HG03025 (cell line): ENCODE data around the gene CD2BP2.
"Not testable (repeated sequence)": the region's sequence is repeated elsewhere in the genome, so short reads cannot be mapped to it uniquely, and the experiment has no call there.

Experiments used
- ATAC-seq: cut with Tn5 transposase; IDR thresholded peaks from one replicate; pipeline ENCODE4 v1.9.1; 2021; ENCODE audit warnings: mild to moderate bottlenecking, moderate library complexity; ENCODE audit not compliant: unreplicated experiment, low FRiP score

Gene CD2BP2

DNA sequence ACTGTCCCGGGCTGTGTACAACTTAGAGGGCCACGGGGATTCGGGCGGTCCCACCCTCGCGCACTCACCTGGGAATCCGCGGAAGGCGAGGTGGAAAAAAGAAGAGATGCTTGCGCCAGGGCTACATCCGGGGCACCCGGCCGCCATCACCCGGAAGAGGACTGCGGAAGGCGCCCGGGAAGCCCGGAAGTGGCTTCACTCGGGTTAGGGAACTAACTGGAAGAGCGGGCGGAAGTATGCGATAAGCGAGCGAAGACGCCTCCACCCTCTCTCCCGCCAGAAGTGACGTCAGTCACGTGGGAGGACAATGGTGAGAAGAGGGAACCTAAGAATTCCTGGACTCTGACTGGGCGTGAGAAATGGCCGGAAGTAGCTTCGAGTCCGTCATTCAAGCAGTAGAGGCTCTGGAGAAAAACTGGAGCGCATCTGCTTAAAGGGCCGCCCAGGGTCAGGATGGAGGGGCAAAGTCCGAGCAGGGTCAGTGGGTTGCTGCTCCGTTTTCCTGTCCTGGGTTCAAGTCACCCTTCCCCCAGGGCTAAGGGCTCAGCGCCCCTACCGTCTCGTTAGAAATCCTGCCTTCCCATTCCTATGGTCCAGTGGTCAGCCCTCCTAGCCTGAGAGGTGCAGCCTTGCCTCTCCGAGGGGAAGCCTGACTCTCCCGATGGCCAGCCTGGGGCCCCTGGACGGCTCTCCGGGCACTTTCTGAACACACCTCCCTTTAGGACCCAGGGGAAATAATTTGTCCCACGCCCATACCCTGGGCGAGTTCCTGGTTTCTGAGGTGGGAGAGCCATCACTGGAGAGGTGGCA lies at the start of gene CD2BP2:
Gene CD2BP2, minus strand, starts transcription at position 165 of the 810 bp plus-strand sequence. CDS start 627 bp downstream, outside the sequence.
- peak; percentile 42 for ATAC-seq

GRCh38 chr16:30401768-30402425 lies 46.8 kb upstream of the CD2BP2 start:
- ATAC-seq: no peak

DNA sequence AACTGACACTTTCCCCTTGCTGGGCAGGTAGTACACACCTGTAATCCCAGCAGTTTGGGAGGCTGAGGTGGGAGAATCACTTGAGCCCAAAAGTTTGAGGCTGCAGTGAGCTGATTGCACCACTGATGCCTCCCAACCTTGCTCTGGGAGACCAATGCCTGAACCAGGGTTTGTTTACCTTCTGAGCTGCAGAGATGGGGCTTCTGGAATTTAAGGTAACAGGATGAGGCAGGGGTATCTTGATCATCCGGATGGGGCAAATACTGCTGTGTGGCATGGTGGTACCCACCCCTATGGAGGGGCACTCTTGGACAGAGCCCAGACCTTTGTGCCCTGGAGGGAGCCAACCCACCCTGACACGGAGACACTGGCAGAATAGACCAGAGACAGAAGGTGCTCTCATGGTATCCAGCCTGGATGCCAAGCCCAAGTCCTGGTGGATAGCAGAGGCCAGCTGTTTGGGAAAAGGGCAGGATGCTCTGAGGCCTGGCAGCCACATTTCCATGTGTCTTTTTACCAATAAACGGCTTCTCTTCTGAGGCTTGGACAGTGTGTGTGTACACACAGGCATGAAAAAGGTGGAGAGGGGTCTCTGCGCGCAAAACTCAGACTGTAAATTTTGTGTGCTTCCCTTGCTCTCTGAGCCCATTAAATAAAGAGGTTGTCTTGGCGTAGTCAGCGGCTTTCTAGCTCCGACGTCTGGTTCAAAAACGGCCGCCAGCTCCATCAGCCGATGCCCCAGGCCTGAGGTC lies 44.5 kb upstream of the CD2BP2 start:
- ATAC-seq: no peak

- no peak for ATAC-seq
Observed at GRCh38 chr16:30398661-30399434, 43.7 kb upstream of the CD2BP2 start.

- ATAC-seq: no peak
Observed at GRCh38 chr16:30397776-30398660, 42.9 kb upstream of the CD2BP2 start.

DNA sequence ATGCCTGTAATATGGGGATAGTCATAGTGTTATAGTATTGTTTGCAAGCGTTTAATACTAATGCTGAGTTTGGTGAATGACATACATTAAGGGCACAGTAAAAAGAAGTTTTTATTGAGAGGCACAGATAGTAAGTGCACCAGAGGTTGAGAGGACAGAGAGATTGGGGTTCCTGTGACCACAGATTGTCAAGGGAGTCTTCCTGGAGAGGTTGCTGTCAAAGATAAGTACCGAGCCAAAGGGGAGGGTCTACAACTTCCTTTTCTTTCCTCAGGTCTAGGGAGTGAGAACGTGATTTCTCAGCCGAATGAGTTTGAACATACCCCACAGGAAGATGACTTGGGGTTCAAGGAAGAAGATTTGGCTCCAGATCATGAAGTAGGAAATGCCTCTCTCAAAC lies 41.9 kb upstream of the CD2BP2 start:
- ATAC-seq: no peak

DNA sequence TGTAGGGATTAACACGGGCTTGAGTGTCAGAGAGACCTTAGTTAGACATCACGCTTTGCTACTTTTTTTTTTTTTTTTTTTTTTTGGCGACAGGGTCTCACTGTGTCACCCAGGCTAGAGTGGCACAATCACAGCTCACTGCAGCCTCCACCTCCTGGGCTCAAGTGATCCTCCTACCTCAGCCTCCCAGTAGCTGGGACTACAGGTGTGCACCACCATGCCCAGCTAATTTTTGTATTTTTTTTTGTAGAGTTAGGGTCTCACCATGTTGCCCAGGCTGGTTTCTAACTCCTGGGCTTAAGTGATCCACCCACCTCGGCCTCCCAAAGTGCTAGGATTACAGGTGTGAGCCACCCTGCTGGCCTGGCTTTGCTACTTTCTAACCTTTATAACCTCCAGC lies 41.5 kb upstream of the CD2BP2 start:
- not testable (repeated sequence) for ATAC-seq

DNA sequence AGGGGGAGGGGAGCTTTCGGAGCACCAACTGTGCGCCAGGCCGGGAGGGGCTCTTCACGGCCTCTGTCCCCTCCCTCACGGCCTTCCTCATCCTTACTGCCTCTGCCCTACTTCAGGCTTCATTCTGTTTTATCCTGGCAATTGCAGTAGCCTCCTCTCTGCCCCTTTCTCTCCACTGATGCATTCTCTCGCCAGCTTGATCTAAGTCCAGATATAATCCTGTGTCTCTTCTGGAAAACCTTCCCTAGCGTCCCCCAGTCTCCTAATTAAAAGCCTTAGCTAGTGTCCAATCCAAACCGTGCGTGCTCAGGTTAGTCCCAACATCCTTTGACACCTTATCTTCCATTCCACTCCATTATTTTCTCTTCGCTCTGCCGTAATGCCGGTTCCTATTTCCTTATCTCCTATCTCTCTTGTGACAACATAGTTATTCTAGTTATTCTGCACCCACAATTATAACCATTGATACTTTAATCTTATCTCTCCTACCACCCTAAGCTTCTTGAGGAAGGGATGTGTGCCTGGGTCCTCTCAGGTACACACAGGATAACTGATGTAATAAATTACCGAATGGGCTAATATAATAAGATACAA lies 41.0 kb upstream of the CD2BP2 start:
- no peak for ATAC-seq

- ATAC-seq: no peak
Observed at GRCh38 chr16:30395155-30395991, 40.3 kb upstream of the CD2BP2 start, which contains the start of gene ZNF48. ZNF48 (plus strand) TSS chr16:30395420; CDS start chr16:30395795, 375 bp downstream.

DNA sequence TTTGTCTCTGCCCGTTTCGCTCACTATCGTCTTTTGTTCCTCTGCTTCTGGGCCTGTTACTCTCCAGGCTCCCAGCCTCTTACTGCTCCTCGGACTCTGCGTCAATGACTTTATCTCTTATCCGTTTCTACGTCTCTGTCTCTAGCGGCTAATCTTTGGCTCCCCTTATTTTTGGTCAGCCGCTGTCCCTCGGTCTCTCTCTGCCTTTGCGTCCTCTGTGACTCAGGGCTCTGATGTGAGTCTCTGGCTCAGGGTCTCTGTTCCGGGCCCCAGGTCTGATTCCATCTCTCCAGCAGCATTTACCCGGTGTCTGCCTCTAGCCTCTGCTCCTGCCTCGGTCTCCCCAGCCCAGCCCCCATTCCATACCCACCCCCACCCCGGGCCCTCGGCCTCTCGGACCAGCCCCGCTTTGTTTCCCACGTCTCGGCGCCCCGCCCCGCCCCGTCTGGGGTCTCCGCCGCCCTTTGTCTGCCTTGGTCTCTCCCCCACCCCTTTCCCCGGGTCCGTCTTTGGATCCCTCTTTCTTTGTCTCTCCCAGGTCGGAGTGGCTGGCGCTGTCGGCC lies 39.6 kb upstream of the CD2BP2 start:
- no peak for ATAC-seq

GRCh38 chr16:30383521-30383920 lies 28.4 kb upstream of the CD2BP2 start:
- ATAC-seq: no peak

- no peak for ATAC-seq
Observed at GRCh38 chr16:30382111-30382881, 27.2 kb upstream of the CD2BP2 start, which contains the start of gene SEPTIN1. SEPTIN1 (minus strand) TSS chr16:30382561; CDS start chr16:30382542, 19 bp downstream.

- no peak for ATAC-seq
Observed at GRCh38 chr16:30381291-30382041, 26.4 kb upstream of the CD2BP2 start.

DNA sequence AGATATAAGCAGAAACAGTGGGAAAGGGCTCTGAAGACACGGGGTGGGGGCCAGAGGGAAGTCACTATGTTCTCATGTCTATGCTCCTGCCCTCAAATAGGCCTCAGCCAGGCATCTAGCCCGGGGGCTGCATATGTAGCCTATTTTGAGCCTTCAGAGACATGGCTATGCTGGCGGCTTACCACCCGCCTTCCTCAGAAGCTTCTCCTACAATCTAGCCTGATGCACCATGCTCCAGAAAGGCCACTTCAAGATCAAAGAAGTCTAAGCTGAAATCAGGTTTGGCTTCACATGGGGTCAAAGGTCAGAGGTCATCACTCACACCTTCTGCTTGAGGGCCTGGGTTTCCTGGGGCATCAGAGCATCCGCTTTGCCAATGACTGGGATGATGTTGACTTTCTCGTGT lies 25.7 kb upstream of the CD2BP2 start:
- no peak for ATAC-seq

DNA sequence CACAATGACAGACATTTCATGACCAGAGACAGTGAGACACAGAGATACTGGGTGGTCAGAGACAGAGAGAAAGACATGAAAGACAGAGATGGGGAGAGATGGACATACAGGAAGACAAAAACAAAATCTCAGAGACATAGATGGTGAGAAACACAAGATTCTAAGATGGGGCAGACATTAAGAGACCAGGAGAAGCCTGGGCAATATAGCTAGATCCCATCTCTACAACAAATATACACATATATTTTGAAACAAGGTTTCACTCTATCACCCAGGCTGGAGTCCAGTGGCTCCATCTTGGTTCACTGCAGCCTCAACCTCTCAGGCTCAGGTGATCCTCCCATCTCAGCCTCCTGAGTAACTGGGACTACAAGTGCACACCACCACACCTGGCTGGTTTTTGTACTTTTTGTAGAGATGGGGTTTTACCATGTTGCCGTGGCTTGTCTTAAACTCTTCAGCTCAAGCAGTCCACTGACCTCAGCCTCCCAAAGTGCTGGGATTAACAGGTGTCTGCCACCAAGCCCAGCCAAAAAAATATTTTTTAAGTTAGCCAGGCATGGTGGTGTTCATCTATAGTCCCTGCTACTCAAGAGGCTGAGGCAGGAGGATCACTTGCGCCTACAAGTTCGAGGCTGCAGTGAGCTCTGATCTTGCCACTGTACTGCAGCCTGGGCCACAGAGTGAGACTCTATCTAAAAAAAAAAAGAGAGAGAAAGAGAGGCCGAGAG lies 25.1 kb upstream of the CD2BP2 start:
- no peak for ATAC-seq
